Measurements from ENCODE around the gene CYP1A2.
"Not testable (repeated sequence)": the region's sequence is repeated elsewhere in the genome, so short reads cannot be mapped to it uniquely, and the experiment has no call there.

- not testable (repeated sequence) for TF ChIP-seq ZBTB20 (CRISPR knock-in tag; IDR thresholded peaks at IDR 0.05; ENCODE audit: borderline replicate concordance, low read depth); CTCF (CRISPR knock-in tag; IDR thresholded peaks at IDR 0.05); ADNP (CRISPR knock-in tag; IDR thresholded peaks at IDR 0.05); ZBTB3 (CRISPR knock-in tag; IDR thresholded peaks at IDR 0.05; ENCODE audit: borderline replicate concordance, low read depth); ZNF501 (CRISPR knock-in tag; IDR thresholded peaks at IDR 0.05); ZBTB33 (CRISPR knock-in tag; IDR thresholded peaks at IDR 0.05); JUN (CRISPR knock-in tag; IDR thresholded peaks at IDR 0.05); FOXO1 (CRISPR knock-in tag; IDR thresholded peaks at IDR 0.05); ZNF530 (CRISPR knock-in tag; IDR thresholded peaks at IDR 0.05; ENCODE audit: low read depth)
Measured at GRCh38 chr15:74728699-74729098, 19.9 kb upstream of the CYP1A2 start.
